Gastroesophageal sphincter (tissue), 4 donors: ENCODE results near the gene GRIFIN. TPM values are rescaled to one million over a fixed set of nuclear protein-coding genes. Genes with fewer than 3 reads are reported as not detected.

Experiments used
- ATAC-seq: fragments of 150-250 bp; one replicate; pipeline ENCODE4 v1.9.1; 2016; ENCODE audit warnings: mild to moderate bottlenecking, moderate library complexity
- H3K27ac ChIP-seq, 4 donors: fragments of 200-600 bp; sonication (generic) in 3 of 4; 1 replicate in 3 of 4; 2 replicates in 1 of 4; pipeline ENCODE4 v1.5.1; 2016 to 2019
- H3K27me3 ChIP-seq: fragments of 200-600 bp; sonication (generic); one replicate; pipeline ENCODE4 v1.5.1; 2019
- H3K36me3 ChIP-seq, 2 donors: fragments of 200-600 bp; sonication (generic); one replicate each; pipeline ENCODE4 v1.5.1; 2019; ENCODE audit warnings: control low read depth in 1 of 2
- H3K4me1 ChIP-seq, 3 donors: fragments of 200-600 bp; sonication (generic); 1 replicate in 2 of 3; 2 replicates in 1 of 3; pipeline ENCODE4 v1.5.1; 2016 to 2019; ENCODE audit warnings: control low read depth in 2 of 3
- H3K4me3 ChIP-seq, 2 donors: fragments of 200-600 bp; sonication (generic); one replicate each; pipeline ENCODE4 v1.5.1; 2019; ENCODE audit warnings: mild to moderate bottlenecking in 1 of 2, moderate library complexity in 1 of 2
- H3K9me3 ChIP-seq, 3 donors: fragments of 200-600 bp; sonication (generic); one replicate each; pipeline ENCODE4 v1.5.1; 2017 to 2019; ENCODE audit warnings: control low read depth in 2 of 3
- EP300 ChIP-seq: sonication (generic); formaldehyde crosslinking; IDR thresholded peaks from one replicate; pipeline ENCODE4 v1.6.1; 2017; ENCODE audit warnings: antibody characterized with exemption, mild to moderate bottlenecking
- POLR2A ChIP-seq, 2 donors: fragments of 450-650 bp; IDR thresholded peaks; one replicate each; pipeline ENCODE4 v1.6.1; 2017; ENCODE audit warnings: antibody characterized with exemption in 2 of 2, mild to moderate bottlenecking in 2 of 2, moderate library complexity in 1 of 2
- POLR2AphosphoS5 ChIP-seq: sonication (generic); formaldehyde crosslinking; IDR thresholded peaks from one replicate; pipeline ENCODE4 v1.6.1; 2017; ENCODE audit warnings: antibody characterized with exemption
- WGBS, 2 donors: methylation state at CpG; one replicate each; pipeline ENCODE4 v1.1.5; 2018; ENCODE audit warnings: low coverage in 1 of 2; 5-methylcytosine and 5-hydroxymethylcytosine counted together
- total RNA-seq, 4 donors: library from RNA; depleted of rRNA; stranded (reverse); fragments of >200 nt; gene quantifications; one replicate each; pipeline ENCODE4 v1.1.0, GENCODE V29; 2016
- TF ChIP-seq, protein P1 (sequence below), 4 experiments: fragments of 200-600 bp in 2 of 4; fragments of 450-650 bp in 2 of 4; sonication (generic) in 1 of 4; IDR thresholded peaks; one replicate each; pipeline ENCODE4 v1.5.1; 2017 to 2019; ENCODE audit warnings: antibody characterized with exemption in 4 of 4, mild to moderate bottlenecking in 2 of 4, moderate library complexity in 2 of 4

Gene GRIFIN
- total RNA-seq, 4 donors from 2014 or later, result not detected

GRCh38 chr7:2488272-2488645, 12.1 kb upstream of the GRIFIN start:
- H3K36me3 ChIP-seq, result no peaks in the 10 kb centered on the region
- H3K4me1 ChIP-seq, result peaks cover 0 to 35% (median 22%) of the 10 kb centered on the region in 3 donors
- H3K27ac ChIP-seq, result peak overlapping the region in 3 of 4 donors; percentile 49 to 64 (median 57)
- peak; percentile 77 for ATAC-seq
- no peak overlapping the region for H3K4me3 ChIP-seq
- 33% methylated on average over 3 of the region's 8 CpGs; no CpG with 5 or more reads in 1 of the 2 donors for WGBS, 2 donors
- peaks cover 58% of the 10 kb centered on the region for H3K27me3 ChIP-seq
- peak; percentile 12 for TF ChIP-seq POLR2AphosphoS5
- TF ChIP-seq, protein P1, sequence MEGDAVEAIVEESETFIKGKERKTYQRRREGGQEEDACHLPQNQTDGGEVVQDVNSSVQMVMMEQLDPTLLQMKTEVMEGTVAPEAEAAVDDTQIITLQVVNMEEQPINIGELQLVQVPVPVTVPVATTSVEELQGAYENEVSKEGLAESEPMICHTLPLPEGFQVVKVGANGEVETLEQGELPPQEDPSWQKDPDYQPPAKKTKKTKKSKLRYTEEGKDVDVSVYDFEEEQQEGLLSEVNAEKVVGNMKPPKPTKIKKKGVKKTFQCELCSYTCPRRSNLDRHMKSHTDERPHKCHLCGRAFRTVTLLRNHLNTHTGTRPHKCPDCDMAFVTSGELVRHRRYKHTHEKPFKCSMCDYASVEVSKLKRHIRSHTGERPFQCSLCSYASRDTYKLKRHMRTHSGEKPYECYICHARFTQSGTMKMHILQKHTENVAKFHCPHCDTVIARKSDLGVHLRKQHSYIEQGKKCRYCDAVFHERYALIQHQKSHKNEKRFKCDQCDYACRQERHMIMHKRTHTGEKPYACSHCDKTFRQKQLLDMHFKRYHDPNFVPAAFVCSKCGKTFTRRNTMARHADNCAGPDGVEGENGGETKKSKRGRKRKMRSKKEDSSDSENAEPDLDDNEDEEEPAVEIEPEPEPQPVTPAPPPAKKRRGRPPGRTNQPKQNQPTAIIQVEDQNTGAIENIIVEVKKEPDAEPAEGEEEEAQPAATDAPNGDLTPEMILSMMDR (IDR thresholded peaks at IDR 0.05), result no peak
- H3K9me3 ChIP-seq, result peaks cover 0 to 7% (median 0%) of the 10 kb centered on the region in 3 donors

DNA sequence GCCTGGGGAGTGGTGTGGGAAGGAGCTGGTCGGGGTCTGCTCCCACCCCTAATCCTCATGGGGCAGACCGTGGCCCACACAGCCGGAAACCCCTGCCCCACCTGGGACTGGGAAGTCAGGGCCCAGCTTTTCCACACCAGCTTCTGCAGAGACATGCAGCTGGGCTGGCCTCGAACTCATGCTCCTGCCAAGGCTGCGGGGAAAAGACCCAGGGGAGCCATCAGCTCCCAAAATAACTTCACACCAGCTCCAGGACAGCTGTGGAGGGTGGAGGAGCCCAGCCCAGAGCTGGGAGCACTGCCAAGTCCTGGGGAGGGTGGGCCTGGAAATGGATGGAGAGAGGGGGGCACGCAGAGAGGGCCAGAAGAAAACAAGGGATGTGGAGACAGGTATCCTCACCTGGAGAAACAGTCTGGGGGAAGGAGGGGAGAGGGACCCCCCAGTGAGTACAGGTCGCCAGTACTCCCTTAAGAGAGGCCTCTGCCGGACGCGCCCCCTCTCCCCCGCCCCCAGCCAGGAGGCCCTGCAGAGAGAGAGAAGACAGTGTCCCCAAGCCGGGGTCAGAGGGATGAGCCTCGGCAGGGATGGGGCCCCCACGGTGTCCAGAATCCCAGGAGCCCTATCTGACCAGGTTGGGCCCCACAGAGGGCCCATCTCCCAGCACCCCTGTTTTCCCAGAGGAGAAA, 11.5 kb upstream of the GRIFIN start:
- peaks cover 58% of the 10 kb centered on the region for H3K27me3 ChIP-seq
- ATAC-seq, result peak; percentile 40
- peaks cover 0 to 12% (median 0%) of the 10 kb centered on the region in 3 donors for H3K9me3 ChIP-seq
- H3K4me3 ChIP-seq, result no peak overlapping the region
- peaks cover 0 to 30% (median 22%) of the 10 kb centered on the region in 3 donors for H3K4me1 ChIP-seq
- H3K36me3 ChIP-seq, result no peaks in the 10 kb centered on the region
- TF ChIP-seq POLR2AphosphoS5, result no peak
- peak overlapping the region in 3 of 4 donors; percentile 49 to 64 (median 57) for H3K27ac ChIP-seq
- 17 to 22% methylated on average over 1 to 7 of the region's 14 CpGs for WGBS, 2 donors

- Histone ChIP-seq H3K36me3 (no peaks in the 10 kb centered on the region), H3K27me3 (peaks cover 85% of the 10 kb centered on the region), H3K4me1 (peaks cover 0 to 33% (median 18%) of the 10 kb centered on the region in 3 donors), H3K9me3 (peaks cover 0 to 15% (median 0%) of the 10 kb centered on the region in 3 donors), H3K4me3 (no peak overlapping the region), H3K27ac (no peak overlapping the region)
- 67 to 88% methylated on average over 1 to 4 of the region's 12 CpGs for WGBS, 2 donors
- TF ChIP-seq POLR2AphosphoS5, result no peak
- no peak for TF ChIP-seq POLR2A (IDR thresholded peaks at IDR 0.05)
- TF ChIP-seq EP300, result no peak
- TF ChIP-seq, protein P1 (IDR thresholded peaks at IDR 0.05), result no peak
- no peak for ATAC-seq
Observed at GRCh38 chr7:2484868-2485267, 8.7 kb upstream of the GRIFIN start.

GRCh38 chr7:2483494-2483893, 7.3 kb upstream of the GRIFIN start:
- TF ChIP-seq, protein P1 (IDR thresholded peaks at IDR 0.05), result no peak
- no peak for TF ChIP-seq POLR2AphosphoS5
- TF ChIP-seq EP300, result no peak
- no peak for TF ChIP-seq POLR2A (IDR thresholded peaks at IDR 0.05)
- H3K36me3 ChIP-seq, result no peaks in the 10 kb centered on the region
- WGBS, 2 donors, result 29 to 33% methylated on average over 4 to 5 of the region's 5 CpGs
- peaks cover 98% of the 10 kb centered on the region for H3K27me3 ChIP-seq
- H3K4me3 ChIP-seq, result no peak overlapping the region
- H3K27ac ChIP-seq, result no peak overlapping the region
- peaks cover 0 to 32% (median 16%) of the 10 kb centered on the region in 3 donors for H3K4me1 ChIP-seq
- ATAC-seq, result no peak
- peaks cover 0 to 15% (median 0%) of the 10 kb centered on the region in 3 donors for H3K9me3 ChIP-seq

DNA sequence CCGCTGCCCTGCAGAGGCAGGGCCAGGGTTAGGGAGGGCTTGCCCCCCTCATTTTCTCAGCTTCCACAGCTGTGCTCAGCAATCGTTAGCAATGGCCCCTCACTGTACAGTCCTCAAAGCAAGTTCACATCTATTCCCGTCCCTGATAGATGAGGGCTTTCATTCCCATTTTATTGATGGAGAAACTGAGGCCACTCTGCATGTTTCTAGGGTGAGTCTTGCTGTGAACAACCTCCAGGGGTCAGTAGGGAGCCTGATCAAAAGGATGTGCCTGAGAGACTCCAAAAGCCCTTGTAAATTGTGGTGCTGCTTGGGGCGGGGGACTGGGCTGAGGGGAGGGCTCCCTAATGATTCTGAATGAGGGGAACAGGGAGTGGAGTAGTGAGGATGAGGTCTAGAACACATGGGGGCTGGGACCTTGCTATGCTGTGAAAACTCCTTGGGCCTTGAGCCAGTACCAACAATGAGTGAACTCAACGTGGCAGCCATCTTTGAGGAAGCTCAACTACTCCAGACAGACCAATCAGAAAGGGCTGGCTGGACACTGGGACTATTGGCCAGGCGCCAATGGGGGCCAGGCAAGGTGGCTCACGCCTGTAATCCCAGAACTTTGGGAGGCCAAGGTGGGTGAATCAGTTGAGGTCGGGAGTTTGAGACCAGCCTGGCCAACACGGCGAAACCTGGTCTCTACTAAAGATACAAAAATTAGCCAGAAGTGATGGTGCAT, 6.7 kb upstream of the GRIFIN start:
- Histone ChIP-seq H3K4me1 (peaks cover 0 to 32% (median 16%) of the 10 kb centered on the region in 3 donors), H3K4me3 (no peak overlapping the region), H3K27me3 (peaks cover 98% of the 10 kb centered on the region), H3K27ac (no peak overlapping the region), H3K36me3 (no peaks in the 10 kb centered on the region), H3K9me3 (peaks cover 0 to 15% (median 0%) of the 10 kb centered on the region in 3 donors)
- ATAC-seq, result no peak
- TF ChIP-seq, protein P1 (IDR thresholded peaks at IDR 0.05), result no peak
- TF ChIP-seq POLR2AphosphoS5 (no peak), EP300 (no peak), POLR2A (IDR thresholded peaks at IDR 0.05) (no peak)
- 90 to 95% methylated on average over 2 to 4 of the region's 10 CpGs for WGBS, 2 donors
